NOMO-1 treated with DMSO at 0.1 percent for 48 hours (cell line): ENCODE results near the gene CCDC27.

Experiments
- DNase-seq: peaks from one replicate; lab custom pipeline; 2025; ENCODE audit not compliant: unreplicated experiment; lab: John Stamatoyannopoulos, UW

The CCDC27 gene

DNA sequence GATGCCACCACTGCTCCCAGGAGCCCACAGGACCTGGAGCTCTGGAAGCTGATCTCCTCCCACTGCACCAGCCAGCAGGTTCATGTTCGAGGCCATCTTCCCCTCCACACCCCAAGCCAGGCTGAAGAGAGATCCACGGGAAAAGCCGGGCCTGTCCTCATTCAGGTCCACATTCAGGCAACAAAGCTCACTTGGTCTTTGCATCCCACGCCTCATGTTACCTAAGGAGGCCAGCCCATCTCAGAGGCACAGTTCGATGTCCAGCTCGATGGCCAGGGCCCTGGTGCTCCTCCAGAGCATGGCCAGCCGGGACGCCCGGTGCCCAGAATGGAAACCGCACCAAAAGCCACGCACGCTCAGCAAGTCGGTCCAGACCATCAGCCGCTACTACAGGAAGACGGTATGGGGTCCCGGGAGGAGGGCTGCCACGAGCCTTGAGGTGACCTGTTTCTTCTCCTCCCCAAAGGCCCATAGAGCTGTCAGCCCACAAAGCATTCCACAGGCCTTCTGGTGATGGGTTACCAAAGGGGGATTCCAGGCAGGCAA, at the start of gene CCDC27:
Gene CCDC27, plus strand, starts transcription at position 51 of the 546 bp plus-strand sequence. Its CDS starts 32 bp downstream, at position 83.
- DNase-seq: no peak

DNA sequence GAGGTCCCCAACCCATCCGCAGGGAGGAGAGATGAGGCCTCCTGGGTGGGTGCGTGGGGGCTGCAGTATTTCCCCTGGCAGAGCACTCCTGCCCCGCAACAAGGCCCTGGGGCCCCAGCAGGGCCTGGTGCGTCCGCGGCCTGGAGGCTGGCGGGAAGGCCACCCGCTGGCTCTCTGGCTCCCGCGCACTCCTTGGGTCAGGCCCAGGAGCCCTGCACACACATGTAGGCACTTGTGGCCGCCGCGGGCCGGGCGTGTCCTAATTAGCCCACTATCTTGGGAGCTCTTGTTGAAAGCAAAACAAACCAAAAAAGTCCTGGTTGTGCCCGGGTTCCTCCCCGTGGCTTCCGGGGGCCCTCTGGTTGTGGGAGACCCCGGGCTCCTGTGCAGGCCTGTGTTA, 49.7 kb upstream of the CCDC27 start:
- no peak for DNase-seq

DNA sequence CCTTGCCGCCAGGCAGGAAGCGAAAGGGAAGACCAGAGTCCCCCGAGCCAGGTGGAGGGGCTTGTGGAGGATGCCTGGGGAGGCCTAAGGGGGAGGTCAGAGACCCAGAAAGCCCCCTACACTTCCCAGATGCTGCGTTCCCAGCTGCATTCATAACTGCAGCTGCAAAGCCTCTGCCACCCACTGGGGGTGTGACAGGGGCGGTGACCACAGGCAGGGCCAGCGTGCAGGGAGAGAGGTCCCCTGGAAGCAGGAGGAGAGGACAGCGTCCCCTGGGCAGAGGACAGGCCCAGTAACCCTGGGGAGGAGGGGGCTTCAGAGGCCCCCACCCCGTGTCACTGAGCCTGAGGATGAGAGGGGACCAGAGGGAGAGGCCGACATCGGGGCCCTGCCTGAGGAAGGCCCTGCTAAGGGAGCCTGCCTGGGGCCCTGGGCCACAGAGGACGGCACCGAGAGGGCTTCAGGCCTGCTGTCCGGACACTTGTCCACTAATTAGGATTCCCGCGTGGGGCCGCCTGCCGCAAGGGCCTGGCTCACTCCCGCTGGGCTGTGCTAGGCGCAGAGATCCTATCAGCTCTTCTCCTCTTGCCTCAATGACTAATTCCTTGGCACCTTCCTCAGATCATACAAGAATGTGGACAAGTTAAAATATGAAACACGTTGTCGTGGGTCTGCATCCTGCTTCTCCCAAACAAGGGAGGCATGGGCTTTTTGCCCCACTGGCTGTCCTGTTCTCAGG, 49.1 kb upstream of the CCDC27 start:
- no peak for DNase-seq

DNA sequence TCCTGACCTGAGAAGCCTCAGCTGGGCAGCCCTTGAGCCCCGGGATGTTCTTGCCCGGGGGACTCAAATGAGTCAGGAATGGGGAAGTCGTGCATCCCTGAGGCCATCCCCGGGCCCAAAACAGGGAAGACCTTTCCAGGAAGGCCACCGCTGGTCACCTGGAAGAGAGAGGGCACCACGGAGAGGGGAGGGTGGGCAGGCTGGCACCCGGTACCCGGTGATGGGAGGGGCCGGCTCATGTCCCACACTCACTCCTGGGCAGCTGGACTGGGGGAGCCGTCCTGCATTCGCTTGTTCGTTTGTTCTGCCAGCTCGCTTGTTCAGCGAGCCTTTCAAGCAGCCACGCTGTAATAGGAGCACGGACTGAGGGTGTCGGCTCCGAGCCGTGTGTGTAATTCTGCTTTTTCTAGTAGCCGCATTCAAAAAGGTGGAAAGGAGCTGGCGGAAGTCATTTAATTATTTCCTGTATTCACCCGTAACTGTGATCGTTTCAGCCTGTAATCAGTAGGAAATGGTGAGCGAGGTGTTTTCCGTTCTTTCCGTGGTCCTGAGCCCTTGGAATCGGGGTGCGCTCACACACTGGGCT, 48.4 kb upstream of the CCDC27 start:
- peak; percentile 62 for DNase-seq

DNA sequence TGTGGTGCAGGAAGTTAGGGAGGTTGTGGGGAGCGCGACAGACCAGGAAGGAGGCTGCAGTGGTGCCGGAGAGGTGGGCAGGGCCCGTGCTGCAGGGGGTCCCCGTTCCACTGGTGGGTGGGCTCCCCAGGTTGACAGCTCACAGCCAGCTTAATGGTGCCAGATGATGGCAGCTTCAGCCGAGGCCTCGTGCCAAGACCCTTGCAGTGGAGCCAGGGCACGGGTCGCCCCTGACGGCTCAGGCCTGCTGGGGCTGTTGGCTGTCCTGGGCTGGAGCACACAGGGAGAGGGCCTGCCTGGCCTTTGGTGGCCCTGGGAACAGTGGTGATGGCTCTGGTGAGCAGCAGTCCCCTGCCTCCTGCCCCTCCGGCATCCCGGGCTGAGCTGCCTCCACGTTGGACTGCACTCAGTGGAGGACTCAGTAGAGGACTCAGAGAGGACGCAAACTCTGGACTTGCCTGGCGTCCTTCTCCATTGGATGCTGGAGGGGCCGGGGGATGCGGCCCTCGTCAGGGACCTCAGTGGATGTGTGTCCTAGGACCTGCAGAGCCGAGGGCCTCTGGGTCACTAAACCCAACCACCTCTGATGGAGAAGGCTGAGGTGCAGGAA, 46.8 kb upstream of the CCDC27 start:
- DNase-seq: no peak

DNA sequence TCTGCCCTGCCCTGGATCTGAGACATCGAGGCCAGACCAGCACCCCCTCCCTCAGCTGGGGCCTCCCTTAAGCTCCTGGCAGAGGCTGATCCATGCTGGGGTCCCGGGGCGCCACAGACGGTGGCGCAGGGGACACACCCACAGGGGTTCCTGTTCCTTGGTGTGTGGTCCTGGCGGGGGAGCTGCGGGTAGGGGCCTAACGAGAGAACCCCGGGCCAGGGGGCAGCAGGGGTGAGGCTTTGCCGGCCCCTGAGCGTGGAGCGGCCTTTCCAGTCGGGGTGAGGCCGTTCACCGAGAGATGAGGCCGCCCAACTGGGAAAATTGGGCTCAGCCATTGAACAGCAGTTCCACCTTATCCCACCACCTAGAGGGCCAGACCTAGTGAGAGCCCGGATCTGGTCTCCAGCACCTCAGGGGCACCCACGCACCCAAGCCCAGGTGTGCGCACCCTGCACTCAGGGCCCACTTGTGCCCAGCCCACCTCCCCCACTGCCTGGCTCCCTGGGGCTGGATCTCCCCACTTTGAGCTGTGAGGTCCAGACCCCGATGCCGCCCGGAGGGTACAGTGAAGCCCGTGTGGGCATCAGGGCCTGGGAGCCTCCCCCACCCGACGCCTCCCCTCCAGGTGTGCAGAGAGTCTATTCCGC, 45.5 kb upstream of the CCDC27 start:
- DNase-seq: no peak

DNA sequence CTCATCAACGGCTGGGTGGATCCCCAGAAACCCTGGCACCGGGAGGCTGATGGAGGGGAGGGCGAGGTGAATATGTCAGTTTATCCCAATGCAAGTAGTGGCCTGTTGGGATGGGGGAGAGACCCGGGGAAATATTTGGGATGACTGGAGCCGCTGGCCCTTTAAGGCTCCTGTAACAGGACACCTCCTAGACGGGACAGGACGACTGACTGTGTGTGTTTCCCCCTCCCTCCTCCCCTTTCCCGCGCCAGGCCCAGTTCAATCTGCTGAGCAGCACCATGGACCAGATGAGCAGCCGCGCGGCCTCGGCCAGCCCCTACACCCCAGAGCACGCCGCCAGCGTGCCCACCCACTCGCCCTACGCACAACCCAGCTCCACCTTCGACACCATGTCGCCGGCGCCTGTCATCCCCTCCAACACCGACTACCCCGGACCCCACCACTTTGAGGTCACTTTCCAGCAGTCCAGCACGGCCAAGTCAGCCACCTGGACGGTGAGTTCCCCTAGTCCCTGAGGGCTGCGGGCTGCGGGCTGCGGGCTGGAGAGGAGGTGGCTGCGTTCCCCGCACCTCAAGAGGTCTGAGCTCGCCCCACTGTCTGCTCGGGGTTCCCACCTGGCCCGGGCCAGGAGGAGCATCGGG, 44.8 kb upstream of the CCDC27 start:
- DNase-seq: no peak

DNA sequence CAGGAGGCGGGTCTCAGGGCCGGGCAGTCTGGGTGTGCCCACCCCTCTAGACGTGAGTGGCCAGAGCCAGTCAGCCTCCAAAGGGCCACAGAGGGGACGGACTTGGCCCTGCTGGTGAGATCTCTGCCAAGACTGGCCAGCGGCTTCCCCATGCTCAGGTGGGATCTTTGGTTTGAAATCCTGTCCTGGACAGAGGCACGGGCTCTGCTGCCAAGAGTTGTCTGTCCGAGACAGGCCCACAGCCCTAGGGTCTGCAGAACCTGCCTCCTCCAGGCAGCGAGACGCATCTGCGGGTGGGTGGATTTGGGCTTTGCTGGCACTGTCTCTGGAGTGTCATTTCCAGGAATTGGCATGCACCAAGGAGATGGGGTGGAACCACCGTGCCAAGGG, 44.3 kb upstream of the CCDC27 start:
- DNase-seq: no peak

DNA sequence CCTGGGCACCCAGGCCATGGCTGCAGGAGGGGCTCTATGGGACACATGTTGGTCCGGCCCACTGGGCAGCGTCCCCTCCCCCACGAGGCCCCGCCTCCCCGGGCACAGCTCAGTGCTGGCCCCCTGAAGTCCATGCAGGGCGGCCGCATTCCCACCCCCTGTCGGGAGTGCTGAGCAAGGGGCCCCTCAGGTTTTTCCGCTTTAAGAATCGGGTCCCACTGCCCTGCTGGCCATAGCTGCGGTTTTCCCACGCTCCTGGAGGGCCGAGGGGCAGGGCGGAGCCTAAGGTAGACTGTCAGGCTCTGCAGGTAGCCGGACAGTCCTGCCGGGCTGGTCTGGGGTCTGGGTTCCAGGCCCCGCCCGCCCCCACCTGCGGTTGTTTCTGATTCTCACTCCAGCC, 43.5 kb upstream of the CCDC27 start:
- DNase-seq: no peak

DNA sequence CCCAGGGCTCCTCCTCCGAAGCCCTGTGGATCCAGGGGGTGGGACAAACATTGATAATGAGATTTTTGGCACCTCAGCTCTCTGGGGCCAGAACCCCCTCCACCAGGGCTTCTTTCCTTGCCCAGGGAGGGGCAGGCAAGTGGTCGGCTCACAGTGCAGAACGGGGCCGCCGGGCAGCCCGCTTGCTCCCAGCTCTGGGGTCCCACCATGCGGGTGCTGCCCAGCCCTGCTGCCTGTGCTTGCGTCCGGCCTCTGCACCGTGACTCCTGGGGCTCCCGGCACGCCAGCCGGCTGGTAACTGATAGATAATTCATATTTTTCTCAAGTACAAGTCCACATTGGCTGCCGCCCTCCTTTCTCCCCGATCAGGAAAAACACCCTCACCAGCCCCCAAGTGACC, 42.0 kb upstream of the CCDC27 start:
- DNase-seq: no peak

DNA sequence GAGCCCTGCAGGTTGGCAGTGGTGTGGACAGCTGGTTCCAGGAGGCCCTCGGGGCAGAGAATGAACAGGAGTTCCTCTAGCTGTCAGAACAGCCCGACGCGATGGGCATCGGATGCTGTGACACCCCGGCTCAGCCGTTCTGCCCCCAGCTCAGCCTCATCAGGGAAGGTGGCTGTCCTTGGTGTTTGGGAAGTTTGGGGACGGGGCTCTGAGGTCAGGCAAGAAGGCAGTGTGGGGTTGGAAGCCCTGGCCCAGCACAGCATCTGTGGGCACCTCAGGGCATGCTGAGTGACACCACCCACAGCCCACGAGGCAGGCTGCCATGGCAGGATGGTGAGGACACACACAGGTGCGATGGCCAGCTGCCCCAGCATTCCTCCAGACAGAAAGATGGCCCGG, 40.9 kb upstream of the CCDC27 start:
- DNase-seq: no peak

DNA sequence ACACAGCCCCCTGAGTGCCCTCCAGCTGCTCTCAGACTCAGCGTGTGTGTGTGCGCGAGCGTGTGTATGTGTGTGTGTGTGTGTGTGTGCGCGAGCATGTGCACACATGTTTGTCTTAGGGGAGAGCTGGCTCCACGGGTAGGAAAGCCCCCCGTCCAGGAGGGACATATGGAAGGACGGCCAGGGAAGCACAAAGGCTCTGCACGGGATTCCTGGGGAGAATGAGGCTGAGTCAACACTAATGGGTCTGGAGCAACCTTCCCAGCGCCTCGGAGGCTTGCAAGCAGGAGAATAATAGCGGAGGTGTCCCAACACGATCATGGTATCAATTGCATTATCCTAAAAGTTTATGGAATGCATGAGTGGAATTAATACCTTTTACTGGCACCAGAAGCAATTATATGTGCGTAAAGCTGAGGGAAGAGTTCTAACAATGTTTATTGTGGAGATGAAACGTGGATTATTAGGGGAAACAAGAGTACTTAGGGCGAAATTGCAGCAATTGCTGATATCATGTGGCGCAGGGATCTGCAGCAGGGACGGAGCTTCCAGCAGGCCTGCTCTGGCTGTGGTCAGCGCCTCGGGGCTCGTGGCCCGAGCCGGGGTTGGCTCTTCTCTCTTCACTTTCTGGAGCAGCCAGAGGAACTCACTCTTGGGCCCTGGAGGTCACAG, 40.3 kb upstream of the CCDC27 start:
- DNase-seq: no peak

DNA sequence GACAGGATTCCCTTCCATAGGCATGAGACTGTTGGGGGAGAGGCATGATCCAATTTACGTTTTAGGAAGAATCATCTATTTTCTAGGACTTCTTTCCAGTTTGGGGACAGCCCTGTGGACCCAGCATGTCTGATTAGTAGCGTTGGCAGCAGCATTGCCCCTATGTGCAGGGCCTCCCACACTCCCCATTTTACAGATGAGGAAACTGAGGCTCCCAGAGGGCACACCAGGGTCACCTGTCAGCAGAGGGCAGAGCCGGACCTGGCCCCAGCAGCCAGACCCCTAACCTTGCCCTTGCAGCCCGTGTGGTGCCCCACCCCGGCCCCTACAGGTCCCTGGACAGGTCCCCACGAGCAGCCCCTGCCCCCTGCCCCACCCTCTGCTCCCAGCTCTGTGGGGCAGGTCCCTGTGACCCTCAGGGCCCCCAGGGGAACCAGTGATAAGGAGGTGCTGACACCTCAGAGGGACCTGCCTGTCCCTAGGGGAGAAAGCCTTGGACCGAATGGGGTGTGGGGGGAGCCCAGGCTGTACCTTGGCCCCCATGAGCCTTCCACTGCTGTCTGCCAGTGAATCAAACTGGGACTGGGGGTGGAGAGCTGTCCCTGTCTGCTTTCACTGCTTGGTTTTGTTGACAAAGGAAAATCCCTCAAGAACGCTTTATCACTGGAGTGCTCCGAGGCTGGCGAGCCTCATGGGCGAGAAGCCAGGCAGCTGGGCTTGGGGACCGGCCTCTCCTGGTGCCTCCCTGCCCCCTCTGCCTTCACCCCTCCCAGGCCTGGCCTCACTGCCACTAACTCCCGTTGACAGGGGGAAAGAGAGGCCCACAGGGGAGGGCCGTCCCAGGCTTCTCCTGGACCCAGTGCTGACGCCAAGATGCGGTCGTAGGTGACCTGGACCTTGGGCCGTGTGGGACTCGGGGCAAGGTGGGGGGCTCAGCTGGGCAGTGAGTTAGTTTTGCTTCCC, 39.4 kb upstream of the CCDC27 start:
- no peak for DNase-seq

DNA sequence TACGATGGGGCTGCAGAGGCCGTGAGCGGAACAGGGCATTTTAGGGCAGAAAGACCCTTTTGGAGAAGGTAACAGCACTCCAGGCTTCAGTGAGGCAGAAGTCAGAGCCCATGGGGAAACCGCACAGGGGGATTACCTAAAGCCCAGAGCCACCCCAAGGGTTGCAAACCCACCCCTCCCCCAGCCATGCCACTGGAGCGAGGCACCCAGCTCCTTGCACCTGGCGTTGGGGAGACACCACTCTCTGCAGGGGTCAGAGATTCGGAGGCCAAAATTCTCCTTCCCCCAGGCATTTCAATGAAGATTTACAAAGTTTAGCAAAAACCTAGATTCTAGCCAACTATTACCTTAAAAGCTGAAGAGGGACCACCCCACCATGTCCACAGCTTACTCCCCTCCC, 38.4 kb upstream of the CCDC27 start:
- no peak for DNase-seq

DNA sequence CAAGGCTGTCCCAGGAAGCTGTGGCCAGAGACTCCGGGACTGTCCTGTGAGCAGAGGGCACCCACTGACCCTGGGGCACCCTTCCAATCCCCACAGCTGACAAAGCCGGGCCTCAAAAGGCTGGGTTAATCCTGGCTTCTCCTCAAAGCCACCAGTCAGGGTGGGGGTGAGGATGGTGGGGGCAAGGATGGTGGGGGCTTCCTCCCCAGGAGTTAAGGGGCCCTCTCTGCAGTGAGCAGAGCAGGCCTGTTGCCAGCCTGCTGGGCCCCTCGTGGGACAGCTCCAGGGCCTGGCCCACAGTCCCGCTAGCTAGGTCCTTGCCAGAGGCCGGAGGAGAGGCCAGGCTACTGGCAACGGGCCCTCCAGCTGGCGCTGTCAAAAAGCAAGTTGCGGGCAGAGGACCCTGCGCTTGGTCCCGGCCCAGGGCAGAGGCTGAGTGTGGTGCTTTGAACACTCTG, 37.9 kb upstream of the CCDC27 start:
- no peak for DNase-seq

DNA sequence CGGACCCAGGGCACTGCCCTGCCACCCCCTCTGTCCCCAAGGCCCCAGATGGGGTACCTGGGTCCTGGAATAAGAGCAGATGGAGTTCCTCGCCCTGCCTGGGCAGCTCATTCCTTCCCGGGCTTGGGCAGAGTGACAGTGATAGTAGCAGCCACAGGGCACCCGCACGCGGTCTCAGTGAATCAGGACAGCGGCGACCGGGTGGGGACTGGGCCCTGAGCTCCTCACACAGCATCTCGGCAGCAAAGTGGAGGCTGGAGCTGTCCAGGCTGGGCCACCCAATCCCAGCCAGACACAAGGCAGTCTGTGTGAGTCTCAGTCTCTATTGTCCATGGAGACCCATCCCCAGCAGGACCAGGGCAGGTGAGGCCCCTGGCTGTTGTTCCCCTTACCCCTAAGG, 37.4 kb upstream of the CCDC27 start:
- no peak for DNase-seq

DNA sequence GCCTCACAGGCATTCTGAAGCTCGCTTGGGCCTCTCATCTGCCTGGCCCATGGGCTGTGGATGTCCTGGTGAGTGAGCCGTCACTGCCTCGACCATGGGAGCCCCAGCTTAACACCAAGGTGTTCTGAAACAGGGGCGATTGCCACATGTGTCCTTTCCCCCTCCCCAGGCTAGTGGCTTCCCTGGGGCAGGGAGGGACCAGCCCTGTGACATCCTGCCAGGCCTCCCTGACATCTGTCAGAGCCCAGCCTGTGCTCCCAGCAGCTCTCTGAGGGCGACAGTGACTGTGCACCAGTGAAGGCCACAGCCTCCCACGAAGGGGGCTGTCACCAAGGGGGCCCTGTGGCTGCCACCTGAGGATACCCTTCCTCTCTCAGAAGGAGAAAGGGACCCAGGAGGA, 35.9 kb upstream of the CCDC27 start:
- DNase-seq: no peak

DNA sequence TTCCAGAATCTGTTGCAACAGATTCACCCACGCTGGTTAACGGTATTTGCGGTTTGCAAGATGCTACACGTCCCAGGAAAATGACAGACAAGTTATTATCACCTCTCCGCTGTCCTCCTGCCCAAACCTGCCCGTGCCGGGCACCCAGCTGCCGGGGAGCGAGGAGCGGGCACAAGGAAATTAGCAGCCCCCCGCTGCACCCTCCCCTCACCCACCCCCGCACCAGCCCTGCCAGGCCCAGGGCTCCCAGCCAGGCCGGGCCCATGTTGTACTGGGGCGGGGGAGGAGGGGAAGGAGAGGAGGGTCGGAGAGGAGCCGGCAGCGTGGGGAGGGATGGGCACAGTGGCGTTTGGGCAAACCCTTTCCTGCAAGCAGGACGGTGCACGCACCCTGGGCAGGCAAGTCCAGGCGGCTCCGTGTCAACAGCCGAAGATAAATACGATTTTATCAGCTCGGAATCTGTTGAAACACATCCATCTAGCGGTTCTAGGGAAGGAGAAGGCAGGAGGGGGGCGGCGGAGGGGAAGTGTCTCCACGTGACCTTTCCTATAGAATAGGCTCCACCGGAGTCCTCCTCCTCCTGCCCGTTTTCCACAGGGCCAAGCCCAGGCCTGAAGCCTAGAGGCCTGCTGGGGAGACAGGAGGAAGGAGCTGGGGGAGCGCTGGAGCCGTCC, 35.1 kb upstream of the CCDC27 start:
- peak; percentile 28 for DNase-seq
